Measurements from ENCODE around the gene RNF225.
A peak's percentile ranks its signal among the peaks of the same experiment; 100 is the strongest.
"Not testable (repeated sequence)": the region's sequence is repeated elsewhere in the genome, so short reads cannot be mapped to it uniquely, and the experiment has no call there.

The RNF225 gene

GRCh38 chr19:58409010-58409790 lies 13.7 kb downstream of the RNF225 start:
- peak; percentile 57 for DNase-seq

GRCh38 chr19:58416604-58417003 lies 21.1 kb downstream of the RNF225 start:
- DNase-seq, result no peak

- no peak for DNase-seq
These were observed 21.6 kb downstream of the RNF225 start for GRCh38 chr19:58417071-58417470.

GRCh38 chr19:58428617-58429016 lies 33.2 kb downstream of the RNF225 start:
- no peak for DNase-seq

GRCh38 chr19:58429745-58430144 lies 34.3 kb downstream of the RNF225 start:
- DNase-seq, result no peak

GRCh38 chr19:58434217-58434616 lies 38.8 kb downstream of the RNF225 start:
- no peak for DNase-seq

GRCh38 chr19:58439576-58440554 lies 44.4 kb downstream of the RNF225 start, which contains the start of gene ZNF132:
ZNF132 (minus strand) TSS chr19:58440153; CDS start chr19:58439821, 332 bp downstream.
- peak; percentile 95 for DNase-seq

- no peak for DNase-seq
These were observed 45.1 kb downstream of the RNF225 start for GRCh38 chr19:58440556-58440955.

- DNase-seq, result not testable (repeated sequence)
These were observed 47.5 kb downstream of the RNF225 start for GRCh38 chr19:58442986-58443385.
